ENCODE data around the gene TMEM86B.

TMEM86B gene

GRCh38 chr19:55256562-55257460 lies 28.2 kb upstream of the TMEM86B start:
- DNase-seq = no peak

- no peak for DNase-seq
Measured at GRCh38 chr19:55255618-55256423, 27.3 kb upstream of the TMEM86B start.

- no peak for DNase-seq
Measured at GRCh38 chr19:55254625-55254977, 26.0 kb upstream of the TMEM86B start.

GRCh38 chr19:55253842-55254624 lies 25.5 kb upstream of the TMEM86B start:
- DNase-seq = no peak

GRCh38 chr19:55252760-55253663 lies 24.4 kb upstream of the TMEM86B start:
- no peak for DNase-seq

- DNase-seq = no peak
Measured at GRCh38 chr19:55251341-55252081, 22.9 kb upstream of the TMEM86B start.

GRCh38 chr19:55250262-55251036 lies 21.9 kb upstream of the TMEM86B start:
- no peak for DNase-seq

GRCh38 chr19:55249841-55250240 lies 21.3 kb upstream of the TMEM86B start:
- DNase-seq = no peak

GRCh38 chr19:55248704-55249103 lies 20.1 kb upstream of the TMEM86B start:
- DNase-seq = no peak

- DNase-seq = no peak
Measured at GRCh38 chr19:55248166-55248675, 19.7 kb upstream of the TMEM86B start.

- DNase-seq = no peak
Measured at GRCh38 chr19:55247621-55248099, 19.1 kb upstream of the TMEM86B start.

GRCh38 chr19:55246462-55247451 lies 18.2 kb upstream of the TMEM86B start:
- no peak for DNase-seq

GRCh38 chr19:55245236-55245904 lies 16.8 kb upstream of the TMEM86B start:
- no peak for DNase-seq

GRCh38 chr19:55244004-55244680 lies 15.6 kb upstream of the TMEM86B start:
- no peak for DNase-seq

- no peak for DNase-seq
Measured at GRCh38 chr19:55242517-55242916, 14.0 kb upstream of the TMEM86B start.

GRCh38 chr19:55241935-55242464 lies 13.4 kb upstream of the TMEM86B start:
- DNase-seq = no peak

Measured in DMS 273 treated with DMSO at 0.1 percent for 48 hours (cell line).